Activated CD4-positive, alpha-beta memory T cell treated with anti-CD3 and anti-CD28 coated beads for 36 hours (primary cell): ENCODE measurements around the gene EARS2. TPM values are rescaled to one million over a fixed set of nuclear protein-coding genes. Genes with fewer than 3 reads are reported as not detected.
A peak's percentile ranks its signal among the peaks of the same experiment; 100 is the strongest.

Experiments used
- CTCF ChIA-PET: fragments of 350-600 bp; sonication (Branson Sonifier 250); formaldehyde crosslinking; loops from one replicate; lab custom pipeline; 2021; ENCODE audit warnings: antibody characterized with exemption, inconsistent platforms; lab: Charles Lee
- POLR2A ChIA-PET: fragments of 350-600 bp; sonication (Branson Sonifier 250); formaldehyde crosslinking; loops from one replicate; lab custom pipeline; 2021; ENCODE audit warnings: antibody characterized with exemption; lab: Charles Lee
- DNase-seq: peaks from one replicate; pipeline ENCODE4 v3.0.0-alpha.2; 2020
- H3K27ac Mint-ChIP-seq: one replicate; pipeline ENCODE4 v1.8.0; 2021; ENCODE audit warnings: mixed read lengths
- H3K27me3 Mint-ChIP-seq: one replicate; pipeline ENCODE4 v1.8.0; 2021; ENCODE audit warnings: mixed read lengths
- H3K36me3 Mint-ChIP-seq: one replicate; pipeline ENCODE4 v1.8.0; 2021; ENCODE audit warnings: mixed read lengths
- H3K4me1 Mint-ChIP-seq: one replicate; pipeline ENCODE4 v1.8.0; 2021; ENCODE audit warnings: low read depth, mixed read lengths
- H3K4me3 Mint-ChIP-seq: one replicate; pipeline ENCODE4 v1.8.0; 2021; ENCODE audit warnings: mild to moderate bottlenecking, mixed read lengths
- H3K9me3 Mint-ChIP-seq: one replicate; pipeline ENCODE4 v1.8.0; 2021; ENCODE audit warnings: mixed read lengths
- intact Hi-C: fragments of 100-400 bp; cut with micrococcal nuclease; formaldehyde crosslinking; loops from one replicate; pipeline ENCODE4 v1.15.1; 2023
- total RNA-seq, 2 experiments: library from RNA; stranded (reverse); gene quantifications; one replicate each; pipeline ENCODE4 v1.2.3, GENCODE V29; 2021

EARS2 gene
- total RNA-seq, 2 experiments from 2014 or later: 21.6 to 23.6 TPM

GRCh38 chr16:23500862-23501225 lies 56.3 kb downstream of the EARS2 start:
- no peak overlapping the region for H3K27ac Mint-ChIP-seq
- H3K27me3 Mint-ChIP-seq: no peaks in the 10 kb centered on the region
- DNase-seq: no peak
- ChIA-PET CTCF (no interaction called here), POLR2A (no interaction called here)
- no peak overlapping the region for H3K4me3 Mint-ChIP-seq
- H3K4me1 Mint-ChIP-seq: peaks cover 64% of the 10 kb centered on the region
- intact Hi-C loops: loop anchor here (5.0 to 10.0 kb wide), 3 partner anchors 96 to 174 kb away; partner anchors contain the start of genes DCTN5, NDUFAB1, PALB2 and PLK1
- H3K9me3 Mint-ChIP-seq: no peaks in the 10 kb centered on the region
- H3K36me3 Mint-ChIP-seq: peaks cover 7% of the 10 kb centered on the region

- intact Hi-C loops: loop anchor here (5.0 to 10.0 kb wide), 3 partner anchors 97 to 174 kb away; partner anchors contain the start of genes DCTN5, NDUFAB1, PALB2 and PLK1
- CTCF ChIA-PET: no interaction called here
- Mint-ChIP-seq H3K27ac (no peak overlapping the region), H3K4me3 (no peak overlapping the region), H3K27me3 (no peaks in the 10 kb centered on the region), H3K9me3 (no peaks in the 10 kb centered on the region), H3K4me1 (peaks cover 59% of the 10 kb centered on the region), H3K36me3 (peaks cover 10% of the 10 kb centered on the region)
- POLR2A ChIA-PET: interaction anchor here (0.6 kb wide), 1 partner anchor 11 kb away, joined by 3 read pairs; no protein-coding TSS in a partner anchor
- no peak for DNase-seq
Measured at GRCh38 chr16:23500212-23500861, 56.8 kb downstream of the EARS2 start.

DNA sequence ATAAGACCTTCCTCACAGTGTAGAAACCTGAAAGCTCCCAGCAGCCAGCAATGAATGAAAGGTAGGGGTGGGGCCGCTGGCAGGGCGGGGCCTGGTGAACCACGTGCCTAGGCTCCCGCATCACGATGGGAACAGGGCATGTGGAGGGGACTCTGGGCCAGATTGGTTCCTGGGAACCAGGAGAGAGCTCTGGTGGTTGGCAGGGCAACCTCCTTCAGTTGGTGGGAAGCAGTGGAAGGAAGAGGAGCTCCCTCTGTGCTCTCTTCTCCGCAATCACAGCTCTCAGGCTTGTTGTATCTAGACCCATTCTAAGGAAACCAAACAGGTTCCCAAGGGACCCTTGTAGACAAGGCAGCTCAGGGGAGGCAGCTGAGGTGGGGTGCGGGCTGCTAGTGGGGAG lies 57.3 kb downstream of the EARS2 start:
- Mint-ChIP-seq H3K4me1 (peaks cover 53% of the 10 kb centered on the region), H3K27ac (no peak overlapping the region), H3K27me3 (no peaks in the 10 kb centered on the region), H3K9me3 (no peaks in the 10 kb centered on the region), H3K4me3 (no peak overlapping the region), H3K36me3 (peaks cover 10% of the 10 kb centered on the region)
- intact Hi-C loops: loop anchor here (5.0 to 10.0 kb wide), 3 partner anchors 98 to 175 kb away; partner anchors contain the start of genes DCTN5, NDUFAB1, PALB2 and PLK1
- CTCF ChIA-PET: no interaction called here
- no peak for DNase-seq
- POLR2A ChIA-PET: interaction anchor here (0.6 kb wide), 1 partner anchor 10 kb away, joined by 3 read pairs; no protein-coding TSS in a partner anchor

DNA sequence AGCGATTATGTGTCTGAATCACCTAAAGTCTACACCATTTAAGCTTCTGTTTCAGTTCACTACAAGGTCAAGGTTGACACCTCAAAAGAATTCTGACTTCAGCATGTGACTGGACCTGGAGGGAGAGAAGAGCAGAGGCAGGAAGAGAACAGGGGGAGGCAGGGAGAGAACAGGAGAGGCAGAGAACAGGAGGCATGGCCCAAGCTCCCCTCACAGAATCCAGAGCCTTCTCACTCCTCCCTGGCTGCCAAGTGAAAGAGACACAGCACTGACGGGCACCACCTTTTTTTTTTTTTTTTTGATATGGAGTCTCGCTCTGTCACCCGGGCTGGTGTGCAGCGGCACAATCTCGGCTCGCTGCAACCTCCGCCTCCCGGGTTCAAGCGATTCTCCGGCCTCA lies 58.3 kb downstream of the EARS2 start:
- POLR2A ChIA-PET: no interaction called here
- intact Hi-C loops: no loop called here
- Mint-ChIP-seq H3K4me3 (no peak overlapping the region), H3K36me3 (peaks cover 11% of the 10 kb centered on the region), H3K4me1 (peaks cover 44% of the 10 kb centered on the region), H3K27me3 (no peaks in the 10 kb centered on the region), H3K27ac (peak overlapping the region; percentile 6), H3K9me3 (no peaks in the 10 kb centered on the region)
- no peak for DNase-seq
- CTCF ChIA-PET: interaction anchor here (0.5 kb wide), 1 partner anchor 546 kb away, joined by 3 read pairs; no protein-coding TSS in a partner anchor

DNA sequence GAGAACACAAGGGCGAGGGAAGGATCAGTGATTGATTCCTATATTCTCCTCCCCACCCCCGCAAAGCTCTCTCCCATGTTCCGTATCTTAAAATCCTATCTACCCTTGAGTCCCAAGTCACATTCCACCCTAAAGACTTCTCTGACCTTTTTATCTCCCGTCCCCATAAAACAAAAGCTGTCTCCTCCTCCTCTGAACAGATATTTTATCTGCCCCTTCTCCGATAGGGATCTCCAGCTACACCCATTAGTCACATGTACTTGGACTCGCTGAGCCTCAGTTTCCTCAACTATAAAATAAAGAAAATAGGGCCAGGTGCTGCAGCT lies 59.6 kb downstream of the EARS2 start:
- intact Hi-C loops: no loop called here
- CTCF ChIA-PET: no interaction called here
- no peaks in the 10 kb centered on the region for H3K9me3 Mint-ChIP-seq
- no peak overlapping the region for H3K27ac Mint-ChIP-seq
- no peak for DNase-seq
- H3K27me3 Mint-ChIP-seq: no peaks in the 10 kb centered on the region
- H3K4me1 Mint-ChIP-seq: peaks cover 34% of the 10 kb centered on the region
- POLR2A ChIA-PET: no interaction called here
- H3K36me3 Mint-ChIP-seq: peaks cover 11% of the 10 kb centered on the region
- H3K4me3 Mint-ChIP-seq: no peak overlapping the region

DNA sequence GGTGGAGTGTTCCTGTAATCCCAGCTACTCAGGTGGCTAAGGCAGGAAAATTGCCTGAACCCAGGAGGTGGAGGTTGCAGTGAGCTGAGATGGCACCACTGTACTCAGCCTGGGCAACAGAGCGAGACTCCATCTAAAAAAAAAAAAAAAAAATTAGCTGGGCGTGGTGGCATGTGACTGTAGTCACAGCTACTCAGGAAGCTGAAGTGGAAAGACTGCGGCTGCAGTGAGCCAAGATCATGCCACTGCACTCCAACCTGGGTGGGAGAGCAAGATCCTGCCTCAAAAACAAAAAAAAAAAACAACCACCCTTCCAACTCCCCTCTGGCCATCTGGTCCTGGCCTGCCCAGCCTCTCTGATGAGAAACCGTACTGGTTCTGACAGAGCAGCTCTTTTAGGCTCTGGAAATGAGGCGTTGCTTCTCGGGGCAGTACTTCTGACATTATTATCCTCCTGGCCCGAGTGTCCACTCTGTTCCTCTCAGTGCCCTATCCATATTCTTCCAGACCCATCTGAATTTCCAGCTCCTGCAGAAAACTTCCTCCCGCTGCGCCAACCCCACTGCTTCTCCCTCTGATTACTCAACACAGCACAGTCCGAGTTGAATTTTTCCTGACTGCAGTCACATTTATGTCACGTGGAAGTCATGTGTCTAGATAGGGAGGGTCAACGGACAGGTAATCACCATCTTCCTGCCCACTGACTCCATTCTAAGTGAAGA lies 60.2 kb downstream of the EARS2 start:
- Mint-ChIP-seq H3K36me3 (peaks cover 15% of the 10 kb centered on the region), H3K9me3 (no peaks in the 10 kb centered on the region), H3K4me1 (peaks cover 29% of the 10 kb centered on the region), H3K27ac (no peak overlapping the region), H3K4me3 (no peak overlapping the region), H3K27me3 (no peaks in the 10 kb centered on the region)
- ChIA-PET POLR2A (interaction anchor here (0.7 kb wide), 1 partner anchor 68 kb away, joined by 3 read pairs; no protein-coding TSS in a partner anchor), CTCF (interaction anchor here (1.2 kb wide), 1 partner anchor 61 kb away, joined by 3 read pairs; no protein-coding TSS in a partner anchor)
- intact Hi-C loops: no loop called here
- no peak for DNase-seq

GRCh38 chr16:23495671-23496070 lies 61.5 kb downstream of the EARS2 start:
- no peak for DNase-seq
- H3K4me1 Mint-ChIP-seq: peaks cover 23% of the 10 kb centered on the region
- no peaks in the 10 kb centered on the region for H3K9me3 Mint-ChIP-seq
- ChIA-PET CTCF (interaction anchor here (1.2 kb wide), 1 partner anchor 60 kb away, joined by 3 read pairs; no protein-coding TSS in a partner anchor), POLR2A (no interaction called here)
- H3K27ac Mint-ChIP-seq: no peak overlapping the region
- peaks cover 18% of the 10 kb centered on the region for H3K36me3 Mint-ChIP-seq
- no peaks in the 10 kb centered on the region for H3K27me3 Mint-ChIP-seq
- intact Hi-C loops: no loop called here
- H3K4me3 Mint-ChIP-seq: no peak overlapping the region

GRCh38 chr16:23494188-23494587 lies 63.0 kb downstream of the EARS2 start:
- Mint-ChIP-seq H3K4me1 (peaks cover 12% of the 10 kb centered on the region), H3K36me3 (peaks cover 26% of the 10 kb centered on the region), H3K27me3 (no peaks in the 10 kb centered on the region), H3K27ac (no peak overlapping the region), H3K9me3 (no peaks in the 10 kb centered on the region), H3K4me3 (no peak overlapping the region)
- no peak for DNase-seq
- intact Hi-C loops: no loop called here
- ChIA-PET POLR2A (no interaction called here), CTCF (no interaction called here)

- ChIA-PET POLR2A (no interaction called here), CTCF (interaction anchor here (0.7 kb wide), 1 partner anchor 125 kb away, joined by 3 read pairs; no protein-coding TSS in a partner anchor)
- Mint-ChIP-seq H3K27me3 (no peaks in the 10 kb centered on the region), H3K4me1 (no peaks in the 10 kb centered on the region), H3K4me3 (no peak overlapping the region), H3K36me3 (peaks cover 29% of the 10 kb centered on the region), H3K9me3 (no peaks in the 10 kb centered on the region), H3K27ac (no peak overlapping the region)
- intact Hi-C loops: no loop called here
- DNase-seq: no peak
Measured at GRCh38 chr16:23491490-23492391, 65.4 kb downstream of the EARS2 start.

DNA sequence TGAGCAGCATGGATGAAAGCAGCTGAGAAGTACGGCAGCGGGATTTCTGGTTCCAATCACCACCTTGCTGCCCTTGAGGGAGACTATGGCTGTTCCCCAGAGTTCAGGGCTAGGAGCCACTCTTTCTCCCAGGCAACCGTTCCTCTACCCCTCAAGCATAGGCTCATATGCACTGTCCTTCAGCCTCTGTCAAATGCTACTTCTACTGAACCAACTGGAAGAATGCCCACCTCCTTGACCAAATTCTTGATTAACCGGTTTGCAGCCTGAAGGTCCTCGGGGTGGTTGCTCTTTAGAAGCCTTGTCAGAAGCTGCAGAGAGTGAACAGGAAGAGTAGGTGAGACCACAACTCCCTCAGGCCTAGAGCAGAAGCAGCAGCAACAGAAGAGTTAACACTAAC lies 70.7 kb downstream of the EARS2 start:
- DNase-seq: no peak
- POLR2A ChIA-PET: no interaction called here
- Mint-ChIP-seq H3K9me3 (no peaks in the 10 kb centered on the region), H3K27ac (no peak overlapping the region), H3K27me3 (no peaks in the 10 kb centered on the region), H3K4me1 (peaks cover 2% of the 10 kb centered on the region), H3K4me3 (no peak overlapping the region), H3K36me3 (peaks cover 45% of the 10 kb centered on the region)
- CTCF ChIA-PET: no interaction called here
- intact Hi-C loops: no loop called here

GRCh38 chr16:23485841-23486240 lies 71.3 kb downstream of the EARS2 start:
- intact Hi-C loops: no loop called here
- Mint-ChIP-seq H3K36me3 (peaks cover 43% of the 10 kb centered on the region), H3K27ac (no peak overlapping the region), H3K4me3 (no peak overlapping the region), H3K27me3 (no peaks in the 10 kb centered on the region), H3K9me3 (no peaks in the 10 kb centered on the region), H3K4me1 (peaks cover 2% of the 10 kb centered on the region)
- no peak for DNase-seq
- POLR2A ChIA-PET: no interaction called here
- CTCF ChIA-PET: no interaction called here

DNA sequence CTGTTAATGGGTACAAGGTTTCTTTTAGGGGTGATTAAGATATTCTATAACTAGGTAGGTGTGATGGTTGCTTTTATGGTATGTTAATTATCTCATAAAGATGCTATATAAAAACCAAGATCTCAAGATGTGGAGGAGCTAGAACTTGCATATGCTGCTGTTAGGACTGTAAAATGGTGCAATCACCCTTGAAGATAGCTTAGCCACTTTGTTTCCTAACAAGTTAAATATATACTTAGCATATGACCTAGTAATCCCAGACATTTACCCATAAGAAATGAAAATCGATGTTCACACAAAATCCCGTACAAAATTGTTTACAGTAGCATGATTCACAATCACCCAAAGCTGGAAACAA lies 71.9 kb downstream of the EARS2 start:
- CTCF ChIA-PET: no interaction called here
- Mint-ChIP-seq H3K27me3 (no peaks in the 10 kb centered on the region), H3K4me1 (peaks cover 2% of the 10 kb centered on the region), H3K4me3 (no peak overlapping the region), H3K27ac (no peak overlapping the region), H3K36me3 (peaks cover 44% of the 10 kb centered on the region), H3K9me3 (no peaks in the 10 kb centered on the region)
- DNase-seq: no peak
- intact Hi-C loops: no loop called here
- POLR2A ChIA-PET: no interaction called here
